B cell (primary cell): ENCODE measurements around the gene PAK2.

Experiments
- EZH2 ChIP-seq: IDR thresholded peaks from 2 replicates; pipeline ENCODE4 v1.6.1; 2012; ENCODE audit warnings: borderline replicate concordance, low read depth, mild to moderate bottlenecking, moderate library complexity, low read length; ENCODE audit not compliant: insufficient read depth, poor library complexity, severe bottlenecking
- TF ChIP-seq, protein P1 (sequence below): fragments of 200-600 bp; IDR thresholded peaks from one replicate; pipeline ENCODE4 v1.8.0; 2022; ENCODE audit warnings: antibody characterized with exemption, mild to moderate bottlenecking

GRCh38 chr3:196867155-196867506 lies 127.5 kb downstream of the PAK2 start:
- no peak for TF ChIP-seq EZH2
- TF ChIP-seq, protein P1, sequence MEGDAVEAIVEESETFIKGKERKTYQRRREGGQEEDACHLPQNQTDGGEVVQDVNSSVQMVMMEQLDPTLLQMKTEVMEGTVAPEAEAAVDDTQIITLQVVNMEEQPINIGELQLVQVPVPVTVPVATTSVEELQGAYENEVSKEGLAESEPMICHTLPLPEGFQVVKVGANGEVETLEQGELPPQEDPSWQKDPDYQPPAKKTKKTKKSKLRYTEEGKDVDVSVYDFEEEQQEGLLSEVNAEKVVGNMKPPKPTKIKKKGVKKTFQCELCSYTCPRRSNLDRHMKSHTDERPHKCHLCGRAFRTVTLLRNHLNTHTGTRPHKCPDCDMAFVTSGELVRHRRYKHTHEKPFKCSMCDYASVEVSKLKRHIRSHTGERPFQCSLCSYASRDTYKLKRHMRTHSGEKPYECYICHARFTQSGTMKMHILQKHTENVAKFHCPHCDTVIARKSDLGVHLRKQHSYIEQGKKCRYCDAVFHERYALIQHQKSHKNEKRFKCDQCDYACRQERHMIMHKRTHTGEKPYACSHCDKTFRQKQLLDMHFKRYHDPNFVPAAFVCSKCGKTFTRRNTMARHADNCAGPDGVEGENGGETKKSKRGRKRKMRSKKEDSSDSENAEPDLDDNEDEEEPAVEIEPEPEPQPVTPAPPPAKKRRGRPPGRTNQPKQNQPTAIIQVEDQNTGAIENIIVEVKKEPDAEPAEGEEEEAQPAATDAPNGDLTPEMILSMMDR = no peak
